Retina (tissue), 1 donor: Measurements from ENCODE around the gene LGALS7.

Experiments used
- DNase-seq: peaks from one replicate; pipeline ENCODE4 v3.0.0-alpha.2; 2016

The LGALS7 gene

GRCh38 chr19:38737921-38738737 is 35.2 kb downstream of the LGALS7 start:
- no peak for DNase-seq

- DNase-seq: no peak
These were observed 35.9 kb downstream of the LGALS7 start for GRCh38 chr19:38737281-38737865.

GRCh38 chr19:38736413-38737280 is 36.7 kb downstream of the LGALS7 start:
- no peak for DNase-seq

GRCh38 chr19:38736036-38736412 is 37.3 kb downstream of the LGALS7 start:
- DNase-seq: peak; percentile 40

- DNase-seq: no peak
These were observed 38.0 kb downstream of the LGALS7 start for GRCh38 chr19:38735257-38735686.

- DNase-seq: peak; percentile 45
These were observed 38.7 kb downstream of the LGALS7 start for GRCh38 chr19:38734426-38735256.

GRCh38 chr19:38734176-38734425 is 39.2 kb downstream of the LGALS7 start:
- DNase-seq: no peak

GRCh38 chr19:38733493-38734175 is 39.7 kb downstream of the LGALS7 start:
- no peak for DNase-seq

- DNase-seq: no peak
These were observed 40.1 kb downstream of the LGALS7 start for GRCh38 chr19:38733241-38733492.

GRCh38 chr19:38731654-38732301 is 41.5 kb downstream of the LGALS7 start:
- no peak for DNase-seq

- DNase-seq: no peak
These were observed 42.4 kb downstream of the LGALS7 start for GRCh38 chr19:38730731-38731589.

GRCh38 chr19:38730470-38730730 is 42.9 kb downstream of the LGALS7 start:
- no peak for DNase-seq

- DNase-seq: peak; percentile 71
These were observed 43.5 kb downstream of the LGALS7 start for GRCh38 chr19:38729653-38730469.

- no peak for DNase-seq
These were observed 44.4 kb downstream of the LGALS7 start for GRCh38 chr19:38728752-38729541.

GRCh38 chr19:38727868-38728660 is 45.3 kb downstream of the LGALS7 start:
- DNase-seq: no peak

GRCh38 chr19:38727306-38727867 is 45.9 kb downstream of the LGALS7 start:
- DNase-seq: no peak

- no peak for DNase-seq
These were observed 46.5 kb downstream of the LGALS7 start for GRCh38 chr19:38726761-38727301.

GRCh38 chr19:38726284-38726673 is 47.0 kb downstream of the LGALS7 start:
- no peak for DNase-seq
